Gastrocnemius medialis (tissue), 4 donors: ENCODE results near the gene FBXL7.

Source experiments
- CTCF ChIP-seq, 5 experiments: fragments of 450-650 bp in 3 of 5; fragments of 200-600 bp in 2 of 5; sonication (generic) in 2 of 5; IDR thresholded peaks in 4 of 5; conservative IDR thresholded peaks in 1 of 5; 1 replicate in 4 of 5; 2 replicates in 1 of 5; pipeline ENCODE4 v1.5.1; 2016 to 2019; ENCODE audit warnings: antibody characterized with exemption in 5 of 5, mild to moderate bottlenecking in 3 of 5, moderate library complexity in 3 of 5
- POLR2A ChIP-seq, 2 donors: fragments of 450-650 bp; IDR thresholded peaks; one replicate each; pipeline ENCODE4 v1.6.1; 2017; ENCODE audit warnings: antibody characterized with exemption in 2 of 2, mild to moderate bottlenecking in 2 of 2, moderate library complexity in 2 of 2

DNA sequence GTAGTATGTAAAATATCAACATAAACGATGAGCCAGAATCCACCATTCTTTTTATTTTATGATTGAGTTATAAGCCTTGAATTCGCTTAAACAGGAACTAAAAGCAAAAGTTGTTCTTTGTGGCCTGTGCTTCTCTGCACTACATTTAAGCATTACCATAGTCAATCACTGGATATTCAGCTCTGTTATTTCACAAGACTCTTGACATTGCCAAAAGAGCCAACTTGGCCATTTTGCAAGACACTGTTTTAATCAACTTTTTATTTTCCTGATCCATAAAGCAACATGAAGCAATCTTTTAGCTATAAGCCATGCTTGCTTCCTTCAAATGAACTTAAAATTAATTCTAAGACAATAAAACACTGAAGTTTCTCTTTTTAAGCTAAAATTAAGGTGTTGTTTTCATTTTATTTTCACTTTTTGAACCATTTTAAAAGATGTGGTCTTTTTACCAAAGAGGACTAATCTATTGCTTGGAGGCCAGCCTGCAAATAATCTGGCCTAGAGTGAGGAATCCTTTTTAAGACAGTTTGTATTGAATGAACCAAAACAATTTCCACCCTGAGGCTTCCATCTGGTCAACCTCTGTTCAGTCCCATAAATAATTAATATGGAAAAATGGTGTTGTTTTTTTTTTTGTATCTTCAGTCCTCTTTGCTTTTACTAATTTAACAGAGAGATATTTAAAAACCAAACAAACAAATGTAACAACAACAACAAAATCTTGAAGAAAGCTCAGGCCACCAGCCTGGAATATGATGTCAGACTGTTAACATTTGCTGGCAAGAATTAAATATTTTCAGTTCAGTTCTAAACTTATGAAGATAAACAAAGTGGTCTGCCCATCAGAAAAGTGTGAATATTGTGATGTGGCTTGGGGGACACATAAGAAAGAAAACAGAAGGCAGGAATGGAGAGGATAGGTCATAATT lies 405.2 kb downstream of the FBXL7 start:
- TF ChIP-seq CTCF (IDR thresholded peaks at IDR 0.05 in 4 of 5, conservative IDR thresholded peaks at IDR 0.05 in 1 of 5), result no peak
- TF ChIP-seq POLR2A (IDR thresholded peaks at IDR 0.05), result no peak
